Measurements from ENCODE around the gene MMP24. TPM values are rescaled to one million over a fixed set of nuclear protein-coding genes. Genes with fewer than 3 reads are reported as not detected.

The MMP24 gene
- total and polyA plus RNA-seq, 2 of the 13 experiments (the other 11 are each of a cell fraction or from before 2014, with no cell fraction given) = 0.29 to 0.35 TPM

DNA sequence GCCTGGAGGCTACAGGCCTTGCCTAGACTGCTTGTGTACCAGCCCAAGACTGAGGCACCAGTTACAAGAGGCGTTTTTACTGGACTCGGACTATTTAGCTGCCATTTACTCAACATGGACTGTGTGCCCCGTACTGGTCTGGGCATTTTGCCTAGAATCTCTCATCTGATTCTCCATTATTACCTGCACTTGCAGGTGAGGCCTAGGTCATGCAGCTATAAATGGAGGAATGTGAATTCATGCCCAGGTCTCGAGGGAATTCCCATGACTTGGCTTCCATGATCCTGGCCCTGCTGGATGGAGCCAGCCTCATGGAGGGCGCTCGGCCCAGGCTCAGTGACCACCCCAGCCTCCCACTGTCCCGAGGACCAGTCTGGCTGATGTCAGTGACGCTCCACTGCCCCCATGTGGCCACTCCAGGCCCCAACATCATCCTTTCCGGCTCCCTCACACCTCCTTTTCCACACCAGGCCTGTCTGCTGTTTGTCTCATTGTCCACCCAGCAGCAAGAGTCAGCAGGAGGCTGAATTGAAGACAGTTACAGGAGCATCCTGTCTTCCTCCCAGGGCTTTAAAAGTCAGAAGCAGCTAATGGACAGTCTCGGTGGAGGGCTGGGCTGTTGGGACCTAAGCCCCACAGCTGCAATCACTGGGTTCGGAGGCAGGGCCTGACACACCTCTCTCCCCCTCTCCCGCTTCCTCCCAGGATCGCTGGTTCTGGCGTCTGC, 42.7 kb downstream of the MMP24 start (continued):
- TF ChIP-seq ZBTB7A (CRISPR knock-in tag; IDR thresholded peaks at IDR 0.05) (no peak), ZNF17 (CRISPR knock-in tag; IDR thresholded peaks at IDR 0.05) (no peak; the same call in 1 of the 2 replicates), ZNF253 (CRISPR knock-in tag; IDR thresholded peaks at IDR 0.05; ENCODE audit: borderline replicate concordance) (no peak), ZNF7 (CRISPR knock-in tag; IDR thresholded peaks at IDR 0.05) (no peak), EP300 (IDR thresholded peaks at IDR 0.05; ENCODE audit: low read depth in 2 of 2, low read length in 2 of 2) (peak in 1 of 2 experiments; percentile 69; a peak in 1 of 4 replicates), EP300 (CRISPR knock-in tag; IDR thresholded peaks at IDR 0.05; ENCODE audit: borderline replicate concordance) (no peak), HNRNPUL1 (IDR thresholded peaks at IDR 0.05; ENCODE audit: low read depth, low read length) (no peak), RCOR2 (CRISPR knock-in tag; IDR thresholded peaks at IDR 0.05) (no peak), NAIF1 (CRISPR knock-in tag; IDR thresholded peaks at IDR 0.05; ENCODE audit: borderline replicate concordance) (no peak), TAF15 (IDR thresholded peaks at IDR 0.05; ENCODE audit: low read depth, low read length, poor library complexity, severe bottlenecking) (no peak), ATRX (CRISPR knock-in tag; IDR thresholded peaks at IDR 0.05; ENCODE audit: borderline replicate concordance) (no peak), ZNF263 (CRISPR knock-in tag; IDR thresholded peaks at IDR 0.05) (0 out of 2 replicates have a peak, but pooled peaks have one; percentile 39), ZBTB38 (CRISPR knock-in tag; IDR thresholded peaks at IDR 0.05) (no peak; the same call in 1 of the 2 replicates), ZNF788 (CRISPR knock-in tag; IDR thresholded peaks at IDR 0.05; ENCODE audit: borderline replicate concordance) (peak; percentile 56; the same call in 1 of the 2 replicates), ZNF337 (CRISPR knock-in tag; IDR thresholded peaks at IDR 0.05; ENCODE audit: borderline replicate concordance, low read depth) (no peak), FOXM1 (CRISPR knock-in tag; IDR thresholded peaks at IDR 0.05) (no peak)
- TF ChIP-seq, protein P1, sequence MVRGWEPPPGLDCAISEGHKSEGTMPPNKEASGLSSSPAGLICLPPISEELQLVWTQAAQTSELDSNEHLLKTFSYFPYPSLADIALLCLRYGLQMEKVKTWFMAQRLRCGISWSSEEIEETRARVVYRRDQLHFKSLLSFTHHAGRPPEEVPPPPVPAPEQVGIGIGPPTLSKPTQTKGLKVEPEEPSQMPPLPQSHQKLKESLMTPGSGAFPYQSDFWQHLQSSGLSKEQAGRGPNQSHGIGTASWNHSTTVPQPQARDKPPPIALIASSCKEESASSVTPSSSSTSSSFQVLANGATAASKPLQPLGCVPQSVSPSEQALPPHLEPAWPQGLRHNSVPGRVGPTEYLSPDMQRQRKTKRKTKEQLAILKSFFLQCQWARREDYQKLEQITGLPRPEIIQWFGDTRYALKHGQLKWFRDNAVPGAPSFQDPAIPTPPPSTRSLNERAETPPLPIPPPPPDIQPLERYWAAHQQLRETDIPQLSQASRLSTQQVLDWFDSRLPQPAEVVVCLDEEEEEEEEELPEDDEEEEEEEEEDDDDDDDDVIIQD (CRISPR knock-in tag; IDR thresholded peaks at IDR 0.05; ENCODE audit: low read depth) = peak; percentile 44; the same call in 1 of the 2 replicates
- TF ChIP-seq, protein P2, sequence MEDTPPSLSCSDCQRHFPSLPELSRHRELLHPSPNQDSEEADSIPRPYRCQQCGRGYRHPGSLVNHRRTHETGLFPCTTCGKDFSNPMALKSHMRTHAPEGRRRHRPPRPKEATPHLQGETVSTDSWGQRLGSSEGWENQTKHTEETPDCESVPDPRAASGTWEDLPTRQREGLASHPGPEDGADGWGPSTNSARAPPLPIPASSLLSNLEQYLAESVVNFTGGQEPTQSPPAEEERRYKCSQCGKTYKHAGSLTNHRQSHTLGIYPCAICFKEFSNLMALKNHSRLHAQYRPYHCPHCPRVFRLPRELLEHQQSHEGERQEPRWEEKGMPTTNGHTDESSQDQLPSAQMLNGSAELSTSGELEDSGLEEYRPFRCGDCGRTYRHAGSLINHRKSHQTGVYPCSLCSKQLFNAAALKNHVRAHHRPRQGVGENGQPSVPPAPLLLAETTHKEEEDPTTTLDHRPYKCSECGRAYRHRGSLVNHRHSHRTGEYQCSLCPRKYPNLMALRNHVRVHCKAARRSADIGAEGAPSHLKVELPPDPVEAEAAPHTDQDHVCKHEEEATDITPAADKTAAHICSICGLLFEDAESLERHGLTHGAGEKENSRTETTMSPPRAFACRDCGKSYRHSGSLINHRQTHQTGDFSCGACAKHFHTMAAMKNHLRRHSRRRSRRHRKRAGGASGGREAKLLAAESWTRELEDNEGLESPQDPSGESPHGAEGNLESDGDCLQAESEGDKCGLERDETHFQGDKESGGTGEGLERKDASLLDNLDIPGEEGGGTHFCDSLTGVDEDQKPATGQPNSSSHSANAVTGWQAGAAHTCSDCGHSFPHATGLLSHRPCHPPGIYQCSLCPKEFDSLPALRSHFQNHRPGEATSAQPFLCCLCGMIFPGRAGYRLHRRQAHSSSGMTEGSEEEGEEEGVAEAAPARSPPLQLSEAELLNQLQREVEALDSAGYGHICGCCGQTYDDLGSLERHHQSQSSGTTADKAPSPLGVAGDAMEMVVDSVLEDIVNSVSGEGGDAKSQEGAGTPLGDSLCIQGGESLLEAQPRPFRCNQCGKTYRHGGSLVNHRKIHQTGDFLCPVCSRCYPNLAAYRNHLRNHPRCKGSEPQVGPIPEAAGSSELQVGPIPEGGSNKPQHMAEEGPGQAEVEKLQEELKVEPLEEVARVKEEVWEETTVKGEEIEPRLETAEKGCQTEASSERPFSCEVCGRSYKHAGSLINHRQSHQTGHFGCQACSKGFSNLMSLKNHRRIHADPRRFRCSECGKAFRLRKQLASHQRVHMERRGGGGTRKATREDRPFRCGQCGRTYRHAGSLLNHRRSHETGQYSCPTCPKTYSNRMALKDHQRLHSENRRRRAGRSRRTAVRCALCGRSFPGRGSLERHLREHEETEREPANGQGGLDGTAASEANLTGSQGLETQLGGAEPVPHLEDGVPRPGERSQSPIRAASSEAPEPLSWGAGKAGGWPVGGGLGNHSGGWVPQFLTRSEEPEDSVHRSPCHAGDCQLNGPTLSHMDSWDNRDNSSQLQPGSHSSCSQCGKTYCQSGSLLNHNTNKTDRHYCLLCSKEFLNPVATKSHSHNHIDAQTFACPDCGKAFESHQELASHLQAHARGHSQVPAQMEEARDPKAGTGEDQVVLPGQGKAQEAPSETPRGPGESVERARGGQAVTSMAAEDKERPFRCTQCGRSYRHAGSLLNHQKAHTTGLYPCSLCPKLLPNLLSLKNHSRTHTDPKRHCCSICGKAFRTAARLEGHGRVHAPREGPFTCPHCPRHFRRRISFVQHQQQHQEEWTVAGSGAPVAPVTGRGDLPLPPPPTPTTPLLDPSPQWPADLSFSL (CRISPR knock-in tag; IDR thresholded peaks at IDR 0.05) = no peak
- TF ChIP-seq, protein P3, sequence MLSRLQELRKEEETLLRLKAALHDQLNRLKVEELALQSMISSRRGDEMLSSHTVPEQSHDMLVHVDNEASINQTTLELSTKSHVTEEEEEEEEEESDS (CRISPR knock-in tag; IDR thresholded peaks at IDR 0.05; ENCODE audit: borderline replicate concordance) = no peak
- TF ChIP-seq, protein P4, sequence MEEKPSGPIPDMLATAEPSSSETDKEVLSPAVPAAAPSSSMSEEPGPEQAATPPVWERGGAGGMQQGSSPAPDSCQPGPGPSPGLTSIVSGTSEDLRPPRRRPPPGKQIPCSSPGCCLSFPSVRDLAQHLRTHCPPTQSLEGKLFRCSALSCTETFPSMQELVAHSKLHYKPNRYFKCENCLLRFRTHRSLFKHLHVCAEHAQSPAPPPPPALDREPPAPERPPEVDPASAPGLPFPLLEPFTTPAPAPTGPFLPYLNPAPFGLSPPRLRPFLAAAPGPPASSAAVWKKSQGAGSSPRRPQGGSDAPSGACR (CRISPR knock-in tag; IDR thresholded peaks at IDR 0.05) = no peak
- TF ChIP-seq, protein P5, sequence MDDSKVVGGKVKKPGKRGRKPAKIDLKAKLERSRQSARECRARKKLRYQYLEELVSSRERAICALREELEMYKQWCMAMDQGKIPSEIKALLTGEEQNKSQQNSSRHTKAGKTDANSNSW (CRISPR knock-in tag; IDR thresholded peaks at IDR 0.05; ENCODE audit: borderline replicate concordance) = 0 out of 2 replicates have a peak, but pooled peaks have one; percentile 67

Measured in HepG2 (cell line).